Cardiac fibroblast (primary cell): Measurements from ENCODE around the gene SCG5.

Experiments used
- DNase-seq, 2 donors: peaks; one replicate each; pipeline versions ENCODE4 v3.0.0 to v3.0.0-alpha.2; 2010; ENCODE audit warnings: low read depth in 2 of 2
- H3K4me3 ChIP-seq, 2 donors: replicated peaks in 1 of 2; 1 replicate in 1 of 2; 2 replicates in 1 of 2; pipeline ENCODE4 v1.5.1; 2011; ENCODE audit warnings: low read depth in 2 of 2, low read length in 2 of 2, mild to moderate bottlenecking in 2 of 2, moderate library complexity in 1 of 2
- CTCF ChIP-seq: IDR thresholded peaks from one replicate; pipeline ENCODE4 v1.5.1; 2011; ENCODE audit warnings: low read depth, mild to moderate bottlenecking, low read length, inconsistent platforms

Gene SCG5

GRCh38 chr15:32733281-32733680 lies 91.8 kb downstream of the SCG5 start:
- DNase-seq: peak in 1 of 2 donors; percentile 47
- no peak for TF ChIP-seq CTCF
- H3K4me3 ChIP-seq: no peak overlapping the region

- no peak overlapping the region for H3K4me3 ChIP-seq
- DNase-seq: peak in 1 of 2 donors; percentile 32
- no peak for TF ChIP-seq CTCF
Observed at GRCh38 chr15:32735989-32736700, 94.6 kb downstream of the SCG5 start.

GRCh38 chr15:32736701-32737061 lies 95.2 kb downstream of the SCG5 start:
- no peak overlapping the region for H3K4me3 ChIP-seq
- DNase-seq: peak in 1 of 2 donors; percentile 52
- no peak for TF ChIP-seq CTCF

GRCh38 chr15:32737304-32737703 lies 95.8 kb downstream of the SCG5 start:
- TF ChIP-seq CTCF: no peak
- H3K4me3 ChIP-seq: no peak overlapping the region
- peak in 1 of 2 donors; percentile 38 for DNase-seq

GRCh38 chr15:32738666-32739065 lies 97.2 kb downstream of the SCG5 start:
- no peak for TF ChIP-seq CTCF
- peak in 1 of 2 donors; percentile 44 for DNase-seq
- H3K4me3 ChIP-seq: no peak overlapping the region

GRCh38 chr15:32739522-32740063 lies 98.1 kb downstream of the SCG5 start:
- TF ChIP-seq CTCF: no peak
- DNase-seq: peak in 1 of 2 donors; percentile 41
- H3K4me3 ChIP-seq: no peak overlapping the region
